HG02571 (cell line): Measurements from ENCODE around the gene ZC3H11A.
A peak's percentile ranks its signal among the peaks of the same experiment; 100 is the strongest.
"Not testable (repeated sequence)": the region's sequence is repeated elsewhere in the genome, so short reads cannot be mapped to it uniquely, and the experiment has no call there.

Source experiments
- ATAC-seq: cut with Tn5 transposase; IDR thresholded peaks from one replicate; pipeline ENCODE4 v1.9.1; 2021; ENCODE audit warnings: mild to moderate bottlenecking, moderate library complexity; ENCODE audit not compliant: unreplicated experiment

Gene ZC3H11A

DNA sequence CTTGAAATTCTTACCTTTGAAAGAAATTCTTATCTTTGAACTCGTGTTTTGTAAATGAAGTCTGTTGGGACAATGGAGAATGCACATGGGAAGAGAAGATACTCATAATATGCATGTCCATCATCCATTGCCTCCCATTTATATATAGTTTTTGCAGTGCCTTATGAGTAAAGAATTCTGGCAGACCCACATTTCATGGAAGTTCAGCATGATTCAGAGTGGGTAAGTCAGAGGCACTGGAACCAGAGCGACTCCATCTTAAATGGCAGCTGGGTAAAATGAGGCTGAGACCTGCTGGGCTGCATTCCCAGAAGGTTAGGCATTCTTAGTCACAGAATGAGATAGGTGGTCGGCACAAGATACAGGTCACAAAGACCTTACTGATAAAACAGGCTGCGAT, 16.6 kb upstream of the ZC3H11A start:
- no peak for ATAC-seq

DNA sequence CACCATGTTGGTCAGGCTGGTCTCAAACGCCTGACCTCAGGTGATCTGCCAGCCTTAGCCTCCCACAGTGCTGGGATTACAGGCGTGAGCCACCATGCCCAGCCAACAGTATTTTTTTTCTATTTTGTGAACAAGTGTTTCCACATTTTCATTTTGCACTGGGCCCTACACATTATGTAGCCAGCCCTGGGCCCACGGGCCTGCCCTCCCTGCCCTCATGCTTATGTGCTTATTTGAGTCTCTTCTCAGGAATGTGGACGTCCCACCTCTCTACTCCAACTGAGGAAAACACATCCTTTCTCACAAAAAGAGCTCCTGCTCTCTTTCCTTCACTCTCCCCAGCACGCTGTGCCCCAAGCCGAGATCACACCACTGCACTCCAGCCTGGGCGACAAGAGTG, 13.5 kb upstream of the ZC3H11A start:
- no peak for ATAC-seq

DNA sequence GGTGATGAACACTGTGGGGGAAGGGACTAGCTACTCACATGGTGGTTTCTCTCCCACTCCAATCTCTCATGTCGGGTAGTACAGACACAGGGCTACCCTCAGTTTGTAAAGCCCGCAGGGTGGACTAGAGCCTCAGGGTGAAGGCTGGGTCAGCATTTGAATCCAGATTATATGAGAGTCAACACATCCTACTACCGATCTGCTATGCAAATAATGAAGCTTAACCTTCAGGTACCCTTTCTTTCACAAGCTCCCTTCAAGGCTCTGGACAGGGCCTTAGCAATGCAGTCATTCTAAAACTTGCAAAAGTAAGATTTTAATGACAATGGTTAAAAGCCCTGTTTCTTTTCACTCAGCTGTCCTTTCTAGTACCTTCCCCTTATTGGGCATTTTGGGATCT, 5.5 kb upstream of the ZC3H11A start:
- no peak for ATAC-seq

DNA sequence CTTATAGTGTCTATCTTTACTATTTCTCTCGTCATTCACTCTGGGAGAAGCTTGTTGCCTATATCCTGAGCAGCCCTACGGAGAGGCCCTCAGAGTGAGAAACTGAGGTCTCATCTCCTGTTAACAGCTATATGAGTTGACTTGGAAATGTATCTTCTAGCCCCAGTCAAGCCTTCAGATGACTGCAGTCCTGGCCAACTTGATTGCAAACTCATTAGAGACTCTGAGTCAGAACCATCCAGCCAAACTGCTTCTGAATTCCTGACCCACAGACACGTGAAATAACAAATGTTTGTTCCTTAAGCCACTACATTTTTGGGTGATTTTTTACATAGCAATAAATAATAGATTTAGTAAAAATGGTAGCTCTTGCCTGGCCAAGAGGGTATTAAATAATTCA, 3.9 kb upstream of the ZC3H11A start:
- ATAC-seq: no peak

DNA sequence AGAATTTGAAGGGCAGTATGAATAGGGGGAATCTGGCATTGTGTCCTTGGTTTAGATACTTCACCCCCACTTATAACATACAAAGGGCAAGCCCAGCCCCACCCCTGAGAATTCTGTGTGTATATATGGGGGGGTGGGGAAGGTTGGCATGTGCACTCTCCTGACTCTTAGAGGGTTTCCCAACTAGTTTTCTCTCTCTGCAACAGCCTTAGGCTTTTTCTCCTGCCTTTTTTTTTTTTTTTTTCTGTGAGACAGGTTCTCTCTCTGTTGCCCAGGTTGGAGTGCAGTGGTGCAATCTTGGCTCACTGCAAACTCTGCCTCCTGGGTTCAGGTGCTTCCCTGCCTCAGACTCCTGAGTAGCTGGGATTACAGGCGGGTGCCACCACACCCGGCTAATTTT, 2.9 kb upstream of the ZC3H11A start:
- no peak for ATAC-seq

DNA sequence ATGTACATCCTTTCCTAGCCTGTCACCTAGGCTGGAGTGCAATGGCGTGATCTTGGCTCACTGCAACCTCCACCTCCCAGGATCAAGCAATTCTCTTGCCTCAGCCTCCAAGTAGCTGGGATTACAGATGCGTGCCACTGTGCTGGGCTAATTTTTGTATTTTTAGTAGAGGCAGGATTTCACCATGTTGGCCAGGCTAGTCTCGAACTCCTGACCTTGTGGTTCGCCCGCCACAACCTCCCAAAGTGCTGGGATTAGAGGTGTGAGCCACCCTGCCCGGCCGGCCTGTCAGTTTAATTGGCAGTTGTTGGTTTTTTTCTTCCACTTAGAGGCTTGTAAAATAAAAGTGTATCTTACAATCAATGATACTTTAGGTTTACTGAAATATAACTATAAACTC, 1.9 kb upstream of the ZC3H11A start:
- not testable (repeated sequence) for ATAC-seq

DNA sequence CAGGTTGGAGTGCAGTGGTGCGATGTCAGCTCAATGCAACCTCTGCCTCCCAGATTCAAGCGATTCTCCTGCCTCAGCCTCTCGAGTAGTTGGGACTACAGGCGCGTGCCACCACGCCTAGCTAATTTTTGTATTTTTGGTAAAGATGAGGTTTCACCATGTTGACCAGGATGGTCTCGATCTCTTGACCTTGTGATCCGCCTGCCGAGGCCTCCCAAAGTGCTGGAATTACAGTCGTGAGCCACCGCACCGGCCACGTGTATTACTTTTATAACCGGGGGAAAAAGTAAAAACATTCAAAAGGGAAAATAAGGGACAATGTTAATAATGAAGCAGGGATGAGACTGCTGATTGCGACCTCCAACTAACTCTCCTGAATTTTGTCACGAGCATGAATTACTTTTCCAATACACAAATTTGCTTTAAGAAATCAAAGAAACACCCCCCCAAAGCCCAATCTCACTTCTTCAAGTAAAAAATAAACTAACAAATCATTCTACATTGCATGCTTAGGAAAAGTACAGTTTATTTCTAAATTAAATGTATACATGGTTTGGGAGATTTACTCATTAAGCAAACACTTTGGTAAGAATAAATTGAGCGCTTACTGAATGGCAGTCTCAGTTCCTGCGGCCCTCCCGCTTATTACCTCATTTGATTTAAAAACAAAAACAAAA, 521 bp upstream of the ZC3H11A start:
- ATAC-seq: no peak

DNA sequence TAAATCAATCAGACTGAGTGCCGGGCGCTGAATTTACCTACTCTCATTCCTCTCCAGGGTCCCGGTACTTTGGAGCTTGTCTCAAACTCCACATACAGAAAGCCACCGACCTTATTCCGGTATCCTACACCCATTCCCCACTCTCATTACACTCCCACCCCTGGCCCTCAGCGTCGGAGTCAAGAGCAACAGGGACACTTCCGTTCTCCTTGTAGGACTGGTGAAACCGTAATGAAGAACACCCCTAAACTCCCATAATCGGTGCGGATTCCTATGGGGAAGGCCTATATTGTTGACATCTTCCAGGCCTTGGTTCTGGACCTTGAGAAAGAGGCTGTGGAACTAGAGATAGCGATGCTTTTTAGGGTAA, 798 bp downstream of the ZC3H11A start:
- peak; percentile 24 for ATAC-seq

DNA sequence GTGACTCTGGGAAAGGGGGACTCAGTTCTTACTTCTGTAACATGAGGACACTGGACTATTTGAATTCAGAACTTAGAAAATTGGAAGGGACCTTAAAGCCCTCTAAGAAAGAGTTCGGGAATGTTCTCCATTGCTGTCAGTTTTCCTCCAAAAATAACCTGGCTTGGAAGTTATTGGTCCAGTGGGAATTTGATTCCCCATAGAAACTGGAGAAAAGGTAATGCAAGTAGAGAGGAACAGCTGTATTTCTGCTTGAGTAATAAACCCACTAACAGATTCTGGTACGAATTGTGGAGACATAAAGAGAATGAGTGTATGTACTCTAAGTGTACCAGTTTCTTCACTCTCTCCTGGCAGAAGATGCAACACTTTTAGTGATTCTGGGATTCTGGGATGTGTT, 1.8 kb downstream of the ZC3H11A start:
- no peak for ATAC-seq

DNA sequence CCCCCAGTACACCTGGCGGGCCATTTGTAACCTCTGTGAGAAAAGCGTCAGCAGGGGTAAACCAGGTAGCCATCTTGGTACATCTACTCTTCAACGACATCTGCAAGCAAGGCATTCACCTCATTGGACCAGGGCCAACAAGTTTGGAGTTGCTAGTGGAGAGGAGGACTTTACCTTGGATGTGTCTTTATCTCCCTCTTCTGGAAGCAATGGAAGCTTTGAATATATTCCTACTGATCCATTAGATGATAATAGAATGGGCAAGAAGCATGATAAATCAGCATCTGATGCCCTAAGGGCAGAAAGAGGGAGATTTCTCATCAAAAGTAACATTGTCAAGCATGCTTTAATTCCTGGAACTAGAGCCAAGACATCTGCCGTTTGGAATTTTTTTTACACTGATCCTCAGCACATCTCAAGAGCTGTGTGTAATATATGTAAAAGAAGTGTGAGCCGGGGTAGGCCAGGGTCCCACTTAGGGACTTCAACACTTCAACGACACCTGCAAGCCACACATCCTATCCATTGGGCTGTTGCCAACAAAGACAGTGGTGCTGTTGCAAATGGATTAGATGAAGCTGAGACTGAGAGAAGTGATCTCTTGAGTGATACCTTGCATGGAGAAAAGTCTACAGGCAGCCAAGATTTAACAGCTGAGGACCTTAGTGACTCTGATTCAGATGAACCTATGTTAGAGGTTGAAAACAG, 2.7 kb downstream of the ZC3H11A start:
- ATAC-seq: no peak

DNA sequence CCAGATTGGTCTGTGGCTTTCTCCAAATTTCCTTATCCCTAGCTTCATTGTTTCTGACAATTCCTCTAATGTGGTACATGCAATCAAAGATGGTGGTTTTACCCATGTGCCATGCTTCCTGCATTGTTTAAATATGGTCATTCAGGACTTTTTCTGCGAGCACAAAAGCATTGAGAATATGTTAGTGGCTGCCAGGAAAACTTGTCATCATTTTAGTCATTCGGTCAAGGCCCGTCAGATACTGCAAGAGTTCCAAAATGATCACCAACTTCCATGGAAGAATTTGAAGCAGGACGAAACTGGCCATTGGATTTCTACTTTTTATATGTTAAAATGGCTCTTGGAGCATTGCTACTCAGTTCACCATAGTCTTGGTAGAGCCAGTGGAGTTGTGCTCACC, 3.7 kb downstream of the ZC3H11A start:
- ATAC-seq: no peak

DNA sequence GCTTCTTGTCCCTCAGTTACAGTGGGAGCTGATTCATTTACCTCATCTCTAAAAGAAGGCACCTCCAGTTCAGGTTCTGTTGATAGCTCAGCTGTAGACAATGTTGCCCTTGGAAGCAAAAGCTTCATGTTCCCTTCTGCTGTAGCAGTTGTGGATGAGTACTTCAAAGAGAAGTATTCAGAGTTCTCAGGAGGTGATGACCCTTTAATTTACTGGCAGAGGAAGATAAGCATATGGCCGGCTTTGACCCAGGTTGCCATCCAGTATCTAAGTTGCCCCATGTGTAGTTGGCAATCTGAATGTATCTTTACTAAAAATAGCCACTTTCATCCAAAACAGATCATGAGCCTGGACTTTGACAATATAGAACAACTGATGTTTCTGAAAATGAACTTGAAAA, 4.5 kb downstream of the ZC3H11A start:
- no peak for ATAC-seq

DNA sequence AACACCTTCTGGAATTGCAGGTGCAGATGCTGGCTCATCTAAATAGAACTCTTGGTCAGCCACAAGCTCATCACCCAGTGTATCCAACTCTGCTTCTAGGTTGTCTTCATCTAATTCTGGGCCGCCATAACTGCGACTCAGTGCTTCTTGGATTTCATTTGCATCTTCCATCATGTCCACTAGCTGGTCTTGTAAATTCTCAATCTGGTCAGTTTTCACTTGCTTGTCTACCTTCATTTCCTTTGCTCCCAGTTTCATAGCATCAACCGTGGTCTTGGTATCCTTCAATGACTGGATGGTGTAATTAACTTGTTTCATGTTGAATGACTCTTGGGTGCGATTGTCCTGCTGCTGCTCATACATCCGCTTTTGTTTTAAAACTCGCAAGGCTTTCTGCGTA, 10.3 kb downstream of the ZC3H11A start:
- no peak for ATAC-seq

DNA sequence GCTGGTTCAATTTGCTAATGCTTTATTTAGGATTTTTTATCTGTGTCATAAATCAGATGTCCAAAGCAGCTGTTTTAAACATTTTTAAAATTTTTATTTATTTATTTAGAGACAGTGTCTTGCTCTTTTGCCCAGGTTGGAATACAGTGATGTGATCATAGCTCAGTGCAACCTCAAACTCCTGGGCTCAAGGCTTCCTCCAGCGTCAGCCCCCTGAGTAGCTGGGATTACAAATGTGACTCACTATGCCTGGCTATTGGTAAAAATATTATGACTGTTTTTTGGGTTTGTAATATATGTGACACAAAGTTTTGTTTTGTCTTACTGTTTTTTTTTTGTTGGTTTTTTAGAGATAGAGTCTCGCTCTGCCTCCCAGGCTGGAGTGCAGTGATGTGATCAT, 11.8 kb downstream of the ZC3H11A start:
- ATAC-seq: no peak

DNA sequence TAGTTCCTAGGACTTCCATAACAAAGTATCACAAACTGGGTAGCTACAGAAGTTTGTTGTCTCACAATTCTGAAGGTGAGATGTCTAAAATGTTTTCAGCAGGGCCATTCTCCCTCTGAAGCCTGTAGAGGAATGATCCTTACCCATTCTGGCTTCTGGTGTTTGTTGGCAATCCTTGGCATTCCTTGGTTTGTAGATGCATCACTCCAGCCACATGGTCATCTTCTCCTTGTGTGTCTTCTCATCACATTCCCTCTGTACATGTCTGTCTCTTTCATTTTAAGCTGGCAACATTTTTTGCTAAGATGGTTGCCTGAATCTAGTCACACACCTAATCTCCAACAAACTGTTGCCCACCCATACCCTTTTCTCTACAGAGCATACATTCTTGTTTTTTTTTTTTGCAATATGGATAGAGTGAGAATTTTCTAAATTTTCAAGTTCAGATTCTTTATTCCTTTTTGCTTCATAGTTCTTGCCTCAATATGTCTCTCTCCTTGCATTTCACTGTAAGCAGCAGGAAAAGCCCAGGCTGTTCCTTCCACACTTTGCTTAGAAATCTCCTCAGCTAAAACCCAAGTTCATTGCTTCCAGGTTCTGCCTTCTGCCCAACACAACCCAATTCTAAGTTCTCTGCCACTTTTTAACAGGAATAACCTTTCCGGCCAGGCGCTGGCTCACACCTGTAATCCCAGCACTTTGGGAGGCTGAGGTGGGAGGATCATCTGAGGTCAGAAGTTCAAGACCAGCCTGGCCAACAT, 18.3 kb downstream of the ZC3H11A start:
- ATAC-seq: no peak

DNA sequence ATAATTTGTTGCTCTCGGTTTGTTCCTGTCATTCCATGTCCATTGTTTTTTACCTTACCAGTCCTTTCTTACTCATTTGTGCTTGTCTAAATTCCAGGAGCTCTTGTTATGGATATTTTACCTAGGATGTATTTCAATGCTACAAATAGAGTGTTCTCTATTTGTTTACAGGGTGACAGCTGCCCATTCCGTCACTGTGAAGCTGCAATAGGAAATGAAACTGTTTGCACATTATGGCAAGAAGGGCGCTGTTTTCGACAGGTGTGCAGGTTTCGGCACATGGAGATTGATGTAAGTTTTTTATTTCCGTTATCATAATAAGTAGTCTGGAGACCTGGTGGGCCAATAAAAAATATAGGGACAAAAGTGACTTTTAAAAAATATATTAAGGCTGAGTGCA, 23.0 kb downstream of the ZC3H11A start:
- ATAC-seq: no peak

DNA sequence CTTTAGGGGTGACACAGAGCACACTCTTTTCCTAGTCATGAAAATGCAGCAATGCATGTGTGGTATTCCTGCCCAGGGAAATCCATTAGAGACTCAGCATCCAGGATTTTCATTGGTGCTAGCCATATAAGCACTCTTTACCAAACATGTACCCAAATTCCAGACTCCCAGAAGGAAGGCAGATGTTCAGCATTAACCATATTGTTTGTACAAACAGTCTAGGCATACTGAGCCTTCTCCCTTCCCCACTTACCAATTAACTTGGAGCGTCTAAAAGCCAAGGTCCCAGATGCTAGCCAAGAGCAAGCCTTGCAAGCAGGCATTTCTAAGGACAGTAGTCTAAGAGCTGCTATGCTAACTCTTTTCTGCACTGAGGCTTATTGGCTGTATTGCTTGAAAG, 27.9 kb downstream of the ZC3H11A start:
- ATAC-seq: no peak

DNA sequence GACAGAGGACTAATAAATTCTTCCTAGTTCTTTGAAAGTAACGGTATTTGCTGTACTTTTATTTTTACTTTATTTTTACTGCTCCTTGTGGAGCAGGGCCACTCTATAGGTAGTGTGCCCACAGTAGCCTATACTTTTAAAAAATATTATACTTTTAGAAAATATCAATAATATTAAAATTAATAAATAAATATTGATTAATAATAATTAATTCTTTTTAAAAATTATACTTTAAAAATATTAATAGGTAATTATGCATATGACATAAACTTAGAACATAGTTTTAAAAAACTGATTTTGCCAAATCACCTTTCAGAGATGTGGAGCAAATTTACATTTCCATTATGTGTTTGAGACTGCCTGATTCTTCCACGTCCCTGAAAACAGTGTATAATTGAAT, 30.8 kb downstream of the ZC3H11A start:
- no peak for ATAC-seq

DNA sequence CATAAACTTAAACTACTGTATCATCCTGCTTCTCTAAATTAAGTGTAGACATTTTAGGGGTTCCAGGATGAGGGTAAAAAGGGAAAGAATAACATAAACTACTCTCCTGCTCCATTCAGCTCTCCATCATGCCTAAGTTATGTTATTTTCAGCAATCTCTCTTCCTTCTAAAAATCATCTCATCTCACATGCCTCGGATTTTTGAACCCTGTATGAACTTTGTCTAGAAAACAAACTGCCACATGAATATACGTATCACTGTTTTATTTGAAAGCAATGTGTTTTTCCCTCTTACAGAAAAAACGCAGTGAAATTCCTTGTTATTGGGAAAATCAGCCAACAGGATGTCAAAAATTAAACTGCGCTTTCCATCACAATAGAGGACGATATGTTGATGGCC, 32.6 kb downstream of the ZC3H11A start:
- ATAC-seq: no peak

DNA sequence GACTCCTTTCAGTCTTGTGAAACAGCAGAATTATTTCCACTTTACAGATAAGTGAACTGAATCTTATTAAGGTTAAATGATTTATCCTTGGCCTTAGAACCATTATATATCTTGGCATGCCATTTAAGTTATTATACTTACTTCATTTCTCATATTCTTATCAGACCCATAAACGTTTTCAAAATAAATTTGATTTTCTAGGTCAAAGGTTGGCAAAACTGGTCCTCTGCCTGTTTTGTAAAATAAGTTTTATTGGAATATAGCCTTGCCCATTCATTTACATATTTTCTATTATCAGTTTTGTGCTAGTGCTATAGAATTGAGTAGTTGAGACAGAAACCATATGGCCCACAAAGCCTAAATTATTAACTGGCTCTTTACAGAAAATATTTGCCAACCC, 33.1 kb downstream of the ZC3H11A start:
- no peak for ATAC-seq

DNA sequence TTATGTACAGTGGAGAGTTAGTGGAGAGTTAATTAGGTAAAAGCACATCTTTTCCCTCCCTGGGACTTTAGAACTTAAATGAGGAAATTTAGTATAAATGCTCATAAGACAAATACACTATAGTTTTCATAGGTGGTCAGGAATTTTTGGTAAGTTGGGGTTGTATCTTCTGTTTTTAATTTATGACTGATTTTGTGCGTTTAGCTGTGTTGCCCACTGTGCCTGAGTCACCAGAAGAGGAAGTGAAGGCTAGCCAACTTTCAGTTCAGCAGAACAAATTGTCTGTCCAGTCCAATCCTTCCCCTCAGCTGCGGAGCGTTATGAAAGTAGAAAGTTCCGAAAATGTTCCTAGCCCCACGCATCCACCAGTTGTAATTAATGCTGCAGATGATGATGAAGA, 33.8 kb downstream of the ZC3H11A start:
- not testable (repeated sequence) for ATAC-seq

DNA sequence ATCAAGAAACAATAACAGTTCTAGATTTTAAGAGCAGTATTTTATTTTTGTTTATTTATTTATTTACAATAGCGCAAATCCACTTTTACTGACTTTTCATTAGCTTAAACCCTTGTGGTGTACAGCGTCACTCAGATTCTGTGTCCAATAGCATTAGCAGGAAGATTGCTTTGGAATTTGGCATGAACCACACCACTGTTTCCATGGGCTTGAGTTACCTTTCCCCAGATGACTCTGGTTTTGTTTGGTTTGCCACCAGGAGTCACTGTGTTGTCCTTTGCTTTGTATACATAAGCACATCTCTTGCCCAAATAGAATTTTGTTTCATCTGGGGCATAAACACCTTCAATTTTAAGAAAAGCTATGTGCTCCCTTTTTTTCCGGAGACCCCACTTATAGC, 40.1 kb downstream of the ZC3H11A start:
- ATAC-seq: no peak
